ENCODE data around the gene DHCR24.
"Not testable (repeated sequence)": the region's sequence is repeated elsewhere in the genome, so short reads cannot be mapped to it uniquely, and the experiment has no call there.

The DHCR24 gene, protein sequence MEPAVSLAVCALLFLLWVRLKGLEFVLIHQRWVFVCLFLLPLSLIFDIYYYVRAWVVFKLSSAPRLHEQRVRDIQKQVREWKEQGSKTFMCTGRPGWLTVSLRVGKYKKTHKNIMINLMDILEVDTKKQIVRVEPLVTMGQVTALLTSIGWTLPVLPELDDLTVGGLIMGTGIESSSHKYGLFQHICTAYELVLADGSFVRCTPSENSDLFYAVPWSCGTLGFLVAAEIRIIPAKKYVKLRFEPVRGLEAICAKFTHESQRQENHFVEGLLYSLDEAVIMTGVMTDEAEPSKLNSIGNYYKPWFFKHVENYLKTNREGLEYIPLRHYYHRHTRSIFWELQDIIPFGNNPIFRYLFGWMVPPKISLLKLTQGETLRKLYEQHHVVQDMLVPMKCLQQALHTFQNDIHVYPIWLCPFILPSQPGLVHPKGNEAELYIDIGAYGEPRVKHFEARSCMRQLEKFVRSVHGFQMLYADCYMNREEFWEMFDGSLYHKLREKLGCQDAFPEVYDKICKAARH

DNA sequence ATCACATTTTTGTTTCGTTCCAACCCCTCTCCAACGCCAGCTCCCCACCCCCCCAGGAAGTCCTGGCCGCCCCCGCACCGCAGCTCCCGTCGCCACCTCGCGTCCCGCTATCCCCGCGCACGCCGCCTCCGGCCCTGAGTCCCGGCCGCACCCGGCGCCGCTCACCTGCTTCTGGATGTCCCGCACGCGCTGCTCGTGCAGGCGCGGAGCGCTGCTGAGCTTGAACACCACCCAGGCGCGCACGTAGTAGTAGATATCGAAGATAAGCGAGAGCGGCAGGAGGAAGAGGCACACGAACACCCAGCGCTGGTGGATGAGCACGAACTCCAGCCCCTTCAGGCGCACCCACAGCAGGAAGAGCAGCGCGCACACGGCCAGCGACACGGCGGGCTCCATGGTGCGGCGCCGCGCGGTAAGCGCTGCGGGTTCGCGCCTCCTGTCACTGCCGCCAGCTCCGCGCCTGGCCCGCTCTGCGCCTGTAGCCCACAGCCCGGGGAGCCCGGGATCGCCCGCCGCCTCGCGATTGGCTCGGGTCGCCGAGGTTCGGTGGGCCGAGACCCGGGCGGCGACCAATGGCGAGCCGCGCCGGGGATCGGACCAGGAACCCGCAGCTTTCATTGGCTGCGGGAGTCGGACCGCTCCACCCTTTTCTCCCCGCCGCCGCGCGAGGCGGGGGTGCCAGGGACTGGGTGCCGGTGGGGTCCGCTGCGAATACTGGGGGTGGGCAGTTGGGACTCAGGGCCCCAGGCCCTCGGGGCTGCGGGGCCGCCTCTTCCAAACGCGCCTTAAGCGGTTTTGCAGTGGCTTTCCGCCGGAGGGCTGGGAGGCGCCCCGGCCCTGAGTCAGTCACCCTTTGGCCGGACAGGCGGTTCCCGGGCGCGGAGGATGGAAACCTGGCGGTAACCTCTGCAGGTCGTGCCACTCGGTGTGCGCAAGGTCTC lies at the start of gene DHCR24:
DHCR24 (minus strand) TSS at position 472 of the 941 bp plus-strand sequence; CDS start at position 396, 76 bp downstream.
- in situ Hi-C loops (cut with HindIII; ENCODE audit: low sequenced_read_pairs), result no loop called here

DNA sequence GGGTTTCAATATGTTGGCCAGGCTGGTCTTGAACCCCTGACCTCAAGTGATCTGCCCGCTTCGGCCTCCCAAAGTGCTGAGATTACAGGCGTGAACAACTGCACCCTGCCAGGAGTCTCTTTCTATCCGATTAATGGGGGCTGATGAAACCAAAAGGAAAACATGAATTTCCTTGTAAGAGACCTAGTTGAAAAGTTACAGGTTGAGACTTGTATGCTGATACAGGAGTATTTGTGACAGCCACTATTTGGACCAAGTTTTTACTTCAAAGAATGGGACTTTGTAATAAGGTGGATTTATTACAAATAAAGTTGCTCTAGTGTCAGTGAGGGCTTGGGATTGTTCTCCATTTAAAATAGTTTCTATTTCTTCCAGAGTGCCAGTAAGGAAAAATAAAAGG lies 49.8 kb upstream of the DHCR24 start:
- in situ Hi-C loops (cut with HindIII; ENCODE audit: low sequenced_read_pairs), result no loop called here

DNA sequence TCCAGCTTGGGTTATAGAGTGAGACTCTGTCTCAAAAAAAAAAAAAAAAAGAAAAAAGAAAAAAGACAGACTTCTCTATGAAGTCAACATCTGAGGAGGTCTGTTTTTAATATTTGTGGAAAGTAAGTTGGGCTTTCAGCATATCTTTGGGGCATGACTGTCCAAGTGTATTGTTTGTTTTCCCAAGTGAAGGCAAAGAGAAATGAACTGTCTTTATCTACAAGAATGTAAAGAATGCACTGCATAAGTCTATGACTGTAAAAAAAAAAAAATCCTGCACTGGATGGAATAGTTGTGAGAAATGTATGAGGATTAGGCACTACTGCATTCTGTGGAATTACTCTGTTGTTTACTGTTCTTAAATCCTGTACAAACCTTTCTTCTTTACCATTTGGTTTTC lies 47.9 kb upstream of the DHCR24 start:
- in situ Hi-C loops (cut with HindIII; ENCODE audit: low sequenced_read_pairs), result no loop called here

DNA sequence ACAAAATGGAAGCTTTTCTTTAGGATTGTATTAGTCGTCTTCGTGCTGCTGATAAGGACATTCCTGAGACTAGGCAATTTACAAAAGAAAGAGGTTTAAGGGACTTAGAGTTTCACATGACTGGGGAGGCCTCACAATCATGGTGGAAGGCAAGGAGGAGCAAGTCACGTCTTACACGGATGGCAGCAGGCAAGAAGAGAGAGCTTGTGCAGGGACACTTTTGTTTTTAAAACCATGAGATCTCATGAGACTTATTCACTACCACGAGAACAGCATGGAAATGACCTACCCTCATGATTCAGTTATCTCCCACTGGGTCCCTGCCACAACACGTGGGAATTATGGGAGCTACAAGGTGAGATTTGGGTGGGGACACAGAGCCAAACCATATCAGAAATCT lies 47.1 kb upstream of the DHCR24 start:
- in situ Hi-C loops (cut with HindIII; ENCODE audit: low sequenced_read_pairs), result not testable (repeated sequence)

DNA sequence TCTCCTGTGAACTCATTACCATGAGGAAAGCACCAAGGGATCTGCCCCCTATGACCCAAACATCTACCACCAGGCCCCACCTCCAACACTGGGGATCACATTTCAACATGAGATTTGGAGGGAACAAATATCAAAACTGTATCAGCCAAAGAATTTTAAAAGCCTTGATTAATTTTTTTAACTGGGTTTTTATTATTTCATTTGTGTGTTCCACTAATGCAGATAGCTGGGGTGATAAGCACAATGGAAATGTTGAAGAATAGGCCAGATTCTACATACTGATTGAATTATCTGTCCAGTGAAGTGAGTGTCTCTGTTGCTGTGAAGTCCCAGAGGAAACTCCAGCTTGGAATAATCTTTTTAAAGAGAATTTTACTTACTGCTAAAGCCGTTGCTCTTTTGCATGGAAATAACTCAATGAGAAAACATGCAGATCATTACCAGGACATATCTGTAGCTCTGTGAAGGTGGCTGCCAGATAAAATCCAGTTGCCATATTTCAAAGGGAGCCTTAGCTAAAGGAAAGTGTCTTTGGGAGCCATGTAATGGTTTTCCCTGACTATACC lies 44.4 kb upstream of the DHCR24 start:
- in situ Hi-C loops (cut with HindIII; ENCODE audit: low sequenced_read_pairs), result no loop called here

DNA sequence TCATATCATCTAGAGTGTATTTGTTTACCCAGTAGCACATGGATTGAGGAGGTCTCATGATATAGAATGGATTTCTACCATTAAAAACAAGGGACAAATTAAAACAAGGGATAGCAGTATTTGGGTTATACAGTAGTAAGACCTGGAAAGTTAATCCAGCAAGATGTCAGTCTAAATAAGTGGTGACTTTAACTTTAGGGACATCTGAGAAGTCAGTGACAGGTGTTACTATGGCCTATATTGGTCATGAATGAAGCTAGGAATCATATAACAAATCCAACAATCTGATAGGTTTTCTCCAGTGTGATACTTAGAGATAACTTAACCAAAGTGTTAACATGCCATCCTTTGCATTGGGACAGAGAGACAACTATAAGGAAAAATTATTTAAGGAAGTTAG lies 42.7 kb upstream of the DHCR24 start:
- in situ Hi-C loops (cut with HindIII; ENCODE audit: low sequenced_read_pairs), result no loop called here

DNA sequence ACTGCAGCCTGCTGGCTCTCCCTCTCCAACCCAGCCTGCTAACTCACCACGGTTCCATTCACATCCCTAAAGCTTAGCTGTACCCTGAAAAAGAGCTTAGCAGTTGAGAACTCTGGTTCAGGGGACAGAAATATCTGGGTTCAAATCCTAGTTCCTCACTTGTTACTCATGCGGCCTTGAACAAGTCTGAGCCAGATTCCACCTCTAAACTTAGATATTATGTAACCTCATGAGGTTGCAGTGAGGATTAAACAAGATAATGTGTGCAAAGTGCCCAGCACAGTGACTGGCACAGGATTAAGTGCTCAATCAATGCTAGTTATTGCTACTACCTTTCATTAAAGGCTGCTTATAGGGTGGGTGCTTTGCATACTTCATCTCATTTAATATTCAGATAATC lies 41.3 kb upstream of the DHCR24 start:
- in situ Hi-C loops (cut with HindIII; ENCODE audit: low sequenced_read_pairs), result no loop called here

DNA sequence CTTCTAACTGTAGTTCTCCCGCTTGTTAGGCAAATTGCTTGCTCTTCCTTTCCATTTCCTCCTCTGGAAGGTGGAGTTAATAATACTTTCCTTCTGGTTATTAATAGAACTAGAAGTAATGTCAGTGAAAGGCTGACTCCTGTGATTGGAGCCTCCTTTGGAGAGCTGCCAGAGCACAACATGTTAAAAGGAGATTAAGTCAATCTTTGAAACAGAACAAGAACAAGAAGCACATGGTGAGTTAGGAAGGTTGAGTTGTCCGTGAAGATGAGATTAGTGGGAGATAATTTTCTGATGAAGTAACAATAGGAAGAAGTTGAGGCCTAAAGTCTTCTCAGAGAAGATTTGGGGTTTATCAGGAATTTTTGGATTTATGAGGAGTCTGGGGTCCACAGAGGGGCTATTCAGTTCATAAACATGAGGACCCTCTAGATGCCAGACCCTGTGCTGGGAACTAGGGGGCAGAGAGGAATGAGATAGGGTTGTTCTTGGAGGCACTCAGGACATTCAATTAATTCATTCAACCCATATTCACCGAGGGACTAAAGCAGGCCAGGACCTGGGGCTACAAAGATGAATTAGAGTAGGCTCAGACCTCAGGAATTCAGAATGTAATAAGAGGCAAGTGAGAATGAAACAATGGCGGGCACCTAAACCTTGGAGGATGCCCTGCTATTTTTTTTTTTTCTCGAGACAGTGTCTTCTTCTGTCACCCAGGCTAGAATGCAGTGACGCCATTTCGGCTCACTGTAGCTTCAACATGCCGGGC lies 40.7 kb upstream of the DHCR24 start:
- in situ Hi-C loops (cut with HindIII; ENCODE audit: low sequenced_read_pairs), result no loop called here

DNA sequence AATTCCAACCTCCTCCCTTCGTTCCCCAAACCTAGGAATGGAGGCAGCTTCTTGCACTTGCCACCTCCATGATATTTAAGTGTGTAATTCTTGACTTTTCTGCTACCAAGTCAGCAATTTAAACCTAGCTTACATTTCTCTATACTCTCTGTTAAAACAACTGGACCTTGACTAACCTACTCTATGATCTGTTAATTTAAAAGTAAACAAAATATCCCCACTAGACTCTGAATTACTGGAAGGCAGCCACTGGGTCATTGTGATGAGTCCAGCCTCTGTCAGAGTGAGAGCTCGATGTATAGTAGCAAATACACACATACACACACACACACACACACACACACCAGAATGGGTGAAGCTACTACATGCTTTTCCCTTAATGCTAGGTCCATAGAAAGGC lies 40.0 kb upstream of the DHCR24 start:
- in situ Hi-C loops (cut with HindIII; ENCODE audit: low sequenced_read_pairs), result no loop called here

DNA sequence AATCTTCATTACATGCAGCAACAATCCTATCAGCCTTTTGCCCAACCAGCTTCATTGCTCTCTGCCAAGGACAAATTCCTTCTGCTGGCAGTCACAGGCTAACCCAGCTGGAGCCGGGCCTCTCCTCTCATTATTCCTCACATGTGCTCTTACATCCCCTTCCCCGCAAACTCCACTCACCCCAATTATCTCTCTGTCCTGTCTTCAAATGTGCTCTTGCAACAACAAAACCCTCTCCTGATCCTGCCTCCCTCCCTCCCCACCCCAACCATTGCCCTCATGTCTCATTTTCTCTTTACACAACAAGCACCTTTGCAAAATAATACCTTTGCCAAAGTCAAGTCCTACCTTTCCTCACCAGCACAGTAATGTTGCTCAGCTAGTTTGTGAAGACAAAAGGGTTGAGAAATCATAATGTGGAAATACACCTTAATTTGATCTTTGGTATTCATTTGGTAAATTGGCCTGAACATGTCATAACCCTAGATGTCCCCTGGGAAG lies 36.0 kb upstream of the DHCR24 start:
- in situ Hi-C loops (cut with HindIII; ENCODE audit: low sequenced_read_pairs), result no loop called here

DNA sequence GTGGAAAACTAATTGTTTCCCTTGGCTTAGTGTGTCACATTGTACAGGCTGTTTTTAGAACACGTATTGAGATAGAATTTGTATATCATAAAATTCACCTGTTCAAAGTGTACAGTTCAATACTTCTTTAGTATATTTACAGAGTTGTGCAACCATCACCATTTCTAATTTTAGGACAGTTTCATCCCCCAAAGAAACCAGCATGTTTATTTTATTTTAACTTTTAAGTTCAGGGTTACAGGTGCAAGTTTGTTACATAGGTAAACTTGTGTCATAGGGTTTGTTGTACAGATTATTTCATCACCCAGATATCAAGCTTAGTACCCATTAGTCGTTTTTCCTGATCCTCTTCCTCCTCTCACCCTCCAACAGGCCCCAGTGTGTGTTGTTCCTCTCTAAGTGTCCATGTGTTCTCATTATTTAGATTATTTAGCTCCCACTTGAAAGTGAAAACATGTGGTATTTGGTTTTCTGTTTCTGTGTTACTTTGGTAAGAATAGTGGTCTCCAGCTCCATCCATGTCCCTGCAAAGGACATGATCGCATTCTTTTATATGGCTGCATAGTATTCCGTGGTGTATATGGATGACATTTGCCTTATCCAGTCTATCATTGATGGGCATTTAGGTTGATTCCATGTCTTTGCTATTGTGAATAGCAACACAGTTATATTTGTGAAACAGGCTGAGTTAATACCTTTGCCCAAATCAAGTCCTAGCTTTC lies 35.2 kb upstream of the DHCR24 start:
- in situ Hi-C loops (cut with HindIII; ENCODE audit: low sequenced_read_pairs), result no loop called here

DNA sequence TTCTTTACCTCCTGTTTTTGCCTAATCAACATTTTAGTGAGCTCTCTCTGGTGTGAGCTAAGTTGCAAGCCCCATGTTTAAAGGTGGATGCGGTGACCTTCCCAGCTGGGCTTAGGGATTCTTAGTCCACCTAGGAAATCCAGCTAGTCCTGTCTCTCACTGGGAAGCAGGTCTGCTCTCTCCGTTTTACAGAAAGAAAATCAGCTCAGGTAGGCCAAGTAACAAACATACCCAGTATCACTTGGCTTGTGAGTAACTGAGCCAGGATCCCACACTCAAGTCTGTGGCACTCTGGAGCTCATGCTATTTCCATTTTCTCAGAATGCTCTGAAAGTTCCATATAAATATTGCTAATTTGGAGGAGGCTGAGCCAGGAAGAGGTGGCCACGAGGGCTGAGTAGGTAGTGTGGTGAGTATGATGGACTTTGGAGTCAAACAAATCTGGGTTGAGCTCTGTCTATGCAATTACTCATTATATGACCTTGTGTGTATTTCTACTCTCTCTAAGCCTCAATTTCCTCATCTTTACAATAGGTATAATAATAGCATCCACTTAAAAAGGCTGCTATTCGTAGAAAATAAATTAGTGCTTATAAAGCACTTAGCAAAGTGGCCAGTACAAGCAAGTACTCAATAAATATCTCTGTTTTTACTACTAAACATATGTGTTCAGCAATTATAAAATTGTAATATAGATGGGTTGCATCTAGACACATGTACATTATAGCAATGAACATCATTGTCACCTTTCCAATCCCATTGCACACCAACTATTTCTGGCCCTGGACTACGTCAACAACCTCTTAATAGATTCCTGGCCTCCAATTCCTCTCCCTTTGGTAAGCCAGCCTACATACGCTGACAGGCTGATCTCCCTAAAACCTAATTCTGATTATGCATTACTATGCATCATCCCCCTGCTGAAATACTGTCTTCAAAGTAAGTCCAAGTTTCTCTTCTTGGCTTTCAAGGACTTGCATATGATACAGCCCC lies 32.7 kb upstream of the DHCR24 start:
- in situ Hi-C loops (cut with HindIII; ENCODE audit: low sequenced_read_pairs), result no loop called here

DNA sequence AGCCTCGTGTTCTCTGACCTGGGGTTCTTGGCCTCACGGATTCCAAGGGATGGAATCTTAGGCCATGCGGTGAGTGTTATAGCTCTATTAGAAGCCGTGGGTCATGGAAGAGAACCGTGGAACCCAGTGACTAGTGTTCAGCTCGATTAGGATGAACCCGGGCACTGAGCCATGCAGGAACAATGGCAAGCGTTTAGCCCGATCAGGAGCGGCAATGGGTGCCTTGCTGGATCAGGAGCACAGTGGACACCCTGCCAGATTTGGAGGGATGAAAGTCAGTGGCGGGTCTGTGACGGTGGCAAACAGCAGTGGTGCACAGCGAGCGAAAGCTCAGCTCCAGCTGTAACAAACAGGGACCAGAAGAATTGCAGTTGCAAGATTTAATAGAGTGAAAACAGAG lies 24.1 kb upstream of the DHCR24 start:
- in situ Hi-C loops (cut with HindIII; ENCODE audit: low sequenced_read_pairs), result not testable (repeated sequence)

DNA sequence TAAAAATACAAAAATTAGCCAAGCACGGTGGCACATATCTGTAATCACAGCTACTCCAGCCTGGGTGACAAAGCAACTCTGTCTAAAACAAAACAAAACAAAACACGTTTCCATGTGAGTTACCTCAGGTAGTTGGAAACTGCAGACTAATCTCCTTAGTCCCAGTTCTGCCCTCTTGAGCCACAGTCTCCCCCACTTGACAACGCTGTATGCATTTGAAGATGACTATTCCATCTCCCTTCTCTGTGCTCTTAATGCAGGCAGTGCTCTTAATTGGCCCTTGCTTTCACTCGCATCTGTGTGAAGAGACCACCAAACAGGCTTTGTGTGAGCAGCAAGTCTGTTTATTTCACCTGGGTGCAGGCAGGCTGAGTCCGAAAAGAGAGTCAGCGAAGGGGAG lies 19.6 kb upstream of the DHCR24 start:
- in situ Hi-C loops (cut with HindIII; ENCODE audit: low sequenced_read_pairs), result no loop called here

DNA sequence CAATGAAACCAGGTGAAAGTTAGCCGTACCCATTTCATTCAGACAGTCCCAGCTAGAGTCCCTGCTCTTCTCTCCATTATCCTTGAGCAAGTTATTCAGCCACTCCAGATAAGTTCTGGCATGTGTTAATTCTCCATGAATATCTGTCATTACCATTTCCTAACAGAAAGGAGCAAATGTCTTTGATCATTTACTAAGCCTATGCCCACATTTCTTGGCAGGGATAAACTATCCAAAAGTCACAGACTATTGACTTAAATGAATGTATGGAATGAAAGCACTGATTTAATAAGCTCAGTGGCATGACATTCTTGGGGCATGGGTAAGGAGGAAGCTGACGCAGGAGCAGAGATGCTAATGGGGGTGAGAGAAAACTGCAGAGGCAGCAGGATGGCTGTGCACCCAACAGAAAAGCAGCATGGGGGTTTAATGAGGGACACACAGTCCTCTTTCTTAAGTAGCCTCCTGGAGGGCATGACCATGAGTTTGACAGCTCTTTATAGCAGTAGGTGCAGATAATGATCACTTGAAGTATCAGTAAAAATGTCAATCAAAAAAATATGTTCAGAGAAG lies 17.6 kb upstream of the DHCR24 start:
- in situ Hi-C loops (cut with HindIII; ENCODE audit: low sequenced_read_pairs), result no loop called here

DNA sequence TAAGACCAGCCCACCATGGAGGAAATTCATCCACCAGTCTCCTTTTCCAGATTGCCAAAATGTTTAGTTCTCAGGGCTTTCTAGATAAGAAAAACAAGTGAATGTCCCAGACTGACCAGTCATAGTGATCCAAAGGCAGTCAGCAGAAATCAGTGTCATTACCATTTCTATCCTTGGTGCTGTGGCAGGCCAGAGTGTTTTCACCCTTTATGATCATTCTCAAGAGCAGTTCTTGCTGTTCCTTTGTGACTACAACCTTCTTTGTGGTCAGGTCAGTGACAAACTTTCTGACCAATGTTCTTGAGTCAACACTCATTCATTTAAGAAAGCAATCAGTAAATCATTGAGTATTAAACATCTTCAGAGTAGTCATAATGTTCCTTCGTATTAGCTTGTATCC lies 7.3 kb upstream of the DHCR24 start:
- in situ Hi-C loops (cut with HindIII; ENCODE audit: low sequenced_read_pairs), result no loop called here

DNA sequence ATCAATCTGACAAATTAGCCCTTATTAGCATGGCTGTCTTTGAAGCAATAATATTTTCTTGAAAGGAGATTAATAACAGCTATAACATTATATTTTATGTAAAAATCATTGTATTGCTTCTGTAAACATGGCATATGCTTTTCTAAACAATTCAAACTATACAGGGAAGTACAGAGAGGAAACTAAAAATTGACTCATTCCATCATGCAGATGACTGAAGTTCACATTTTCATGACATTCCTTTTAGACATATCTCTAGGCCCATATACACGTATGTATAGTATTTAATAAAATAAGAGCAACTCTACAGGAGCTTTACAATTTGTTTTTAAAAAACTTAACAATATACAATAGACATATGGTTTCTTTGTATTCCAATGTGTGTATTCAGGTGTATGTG lies 5.6 kb upstream of the DHCR24 start:
- in situ Hi-C loops (cut with HindIII; ENCODE audit: low sequenced_read_pairs), result no loop called here

DNA sequence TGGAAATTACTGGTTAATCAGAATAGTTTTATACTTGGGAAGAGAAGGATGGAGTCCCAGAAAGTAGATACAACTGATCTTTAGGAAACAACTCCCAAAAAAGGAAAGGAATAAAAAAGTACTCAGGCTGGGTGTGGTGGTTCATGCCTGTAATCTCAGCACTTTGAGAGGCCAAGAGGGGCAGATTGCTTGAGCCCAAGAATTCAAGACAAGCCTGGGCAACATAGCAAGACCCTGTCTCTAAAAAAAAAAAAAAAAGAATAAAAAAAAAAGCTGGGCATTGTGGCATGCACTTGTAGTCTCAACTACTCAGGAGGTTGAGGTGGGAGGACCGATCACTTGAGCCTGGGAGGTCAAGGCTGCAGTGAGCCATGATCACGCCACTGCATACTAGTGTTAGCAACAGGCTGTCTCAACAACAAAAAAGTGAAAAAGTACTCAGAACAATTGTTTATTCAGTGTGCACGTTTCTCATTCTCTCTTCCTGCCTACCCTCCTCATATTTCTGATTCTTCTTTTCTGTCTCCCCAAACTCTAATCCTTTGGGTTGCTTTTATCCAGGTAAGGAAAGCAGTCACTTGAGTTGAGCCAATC lies 2.2 kb upstream of the DHCR24 start:
- in situ Hi-C loops (cut with HindIII; ENCODE audit: low sequenced_read_pairs), result no loop called here
